ENCODE measurements around the gene PPCDC. TPM values are rescaled to one million over a fixed set of nuclear protein-coding genes. Genes with fewer than 3 reads are reported as not detected.

The PPCDC gene
- polyA plus RNA-seq, 1 experiment, result 5.5 TPM

- H3K9me3 ChIP-seq (ENCODE audit: control insufficient read depth, insufficient read depth, low read length), result no peaks in the 10 kb centered on the region
- no peak for TF ChIP-seq CTCF (IDR thresholded peaks at IDR 0.05; ENCODE audit: low read depth, low read length)
- peaks cover 10% of the 10 kb centered on the region for H3K27me3 ChIP-seq (ENCODE audit: control insufficient read depth, insufficient read depth, low read length)
- no peak overlapping the region for H3K27ac ChIP-seq (ENCODE audit: low read depth, low read length)
- no peak for DNase-seq (ENCODE audit: low read depth, low spot score)
- no peak overlapping the region for H3K4me3 ChIP-seq (ENCODE audit: low read depth, low read length)
- ChIA-PET CTCF (no interaction called here), POLR2A (no interaction called here)
These were observed 15.2 kb upstream of the PPCDC start for GRCh38 chr15:75008221-75008625.

DNA sequence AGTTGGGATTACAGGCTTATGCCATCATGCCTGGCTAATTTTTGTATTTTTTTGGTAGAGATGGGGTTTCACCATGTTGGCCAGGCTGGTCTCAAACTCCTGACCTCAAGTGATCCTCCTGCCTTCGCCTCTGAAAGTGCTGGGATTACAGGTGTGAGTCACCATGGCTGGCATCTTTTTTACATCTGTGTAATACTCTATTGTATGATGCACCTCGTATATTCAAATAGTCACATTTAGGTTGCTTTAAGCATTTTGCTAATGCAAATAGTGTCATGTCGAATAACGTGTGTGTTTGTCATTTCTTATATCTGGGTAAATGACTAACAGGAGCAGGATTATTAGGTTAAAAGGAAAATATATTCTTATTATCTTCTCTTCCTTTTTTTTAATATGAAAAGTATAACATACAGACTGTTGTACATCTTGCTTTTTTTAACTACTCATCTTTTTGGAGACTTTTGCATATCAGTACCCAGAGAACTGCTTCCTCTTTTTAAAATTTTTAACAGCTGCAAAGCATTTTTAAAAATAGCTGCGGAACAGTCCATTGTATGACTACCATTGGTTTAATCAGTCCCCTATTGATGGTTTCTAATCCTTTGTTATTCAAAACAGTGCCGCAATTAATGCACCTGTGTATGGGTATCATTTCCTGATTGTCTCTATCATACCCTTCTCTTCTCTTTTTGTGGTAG is 14.6 kb upstream of the PPCDC start:
- ChIA-PET CTCF (no interaction called here), POLR2A (no interaction called here)
- no peak for DNase-seq (ENCODE audit: low read depth, low spot score)

DNA sequence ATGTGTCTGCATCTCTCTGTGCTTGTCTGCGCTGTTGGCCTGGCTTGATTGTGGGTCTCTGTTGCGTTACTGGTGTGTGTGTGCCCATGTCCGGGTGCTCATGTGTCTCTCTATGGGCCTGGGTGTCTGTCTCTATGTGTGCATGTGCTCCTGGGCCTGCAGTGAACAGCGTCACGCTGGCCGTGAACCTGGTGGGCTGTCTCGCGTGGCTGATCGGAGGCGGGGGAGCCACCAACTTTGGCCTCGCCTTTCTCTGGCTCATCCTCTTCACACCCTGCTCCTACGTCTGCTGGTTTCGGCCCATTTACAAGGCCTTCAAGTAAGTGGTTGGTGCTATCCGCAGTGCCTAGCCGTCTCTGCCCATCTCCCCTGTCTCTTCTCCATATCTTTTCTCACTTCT is 7.0 kb upstream of the PPCDC start:
- POLR2A ChIA-PET, result no interaction called here
- Histone ChIP-seq H3K4me3 (ENCODE audit: low read depth, low read length) (no peak overlapping the region), H3K9me3 (ENCODE audit: control insufficient read depth, insufficient read depth, low read length) (no peaks in the 10 kb centered on the region), H3K27me3 (ENCODE audit: control insufficient read depth, insufficient read depth, low read length) (peaks cover 20% of the 10 kb centered on the region), H3K27ac (ENCODE audit: low read depth, low read length) (no peak overlapping the region)
- DNase-seq (ENCODE audit: low read depth, low spot score), result no peak
- CTCF ChIA-PET, result no interaction called here
- no peak for TF ChIP-seq CTCF (IDR thresholded peaks at IDR 0.05; ENCODE audit: low read depth, low read length)

More for the DNA sequence above, 14.6 kb upstream of the PPCDC start:
- peaks cover 10% of the 10 kb centered on the region for H3K27me3 ChIP-seq (ENCODE audit: control insufficient read depth, insufficient read depth, low read length)
- H3K4me3 ChIP-seq (ENCODE audit: low read depth, low read length), result no peak overlapping the region
- H3K9me3 ChIP-seq (ENCODE audit: control insufficient read depth, insufficient read depth, low read length), result no peaks in the 10 kb centered on the region
- no peak for TF ChIP-seq CTCF (IDR thresholded peaks at IDR 0.05; ENCODE audit: low read depth, low read length)
- no peak overlapping the region for H3K27ac ChIP-seq (ENCODE audit: low read depth, low read length)

- Histone ChIP-seq H3K27ac (ENCODE audit: low read depth, low read length) (no peak overlapping the region), H3K9me3 (ENCODE audit: control insufficient read depth, insufficient read depth, low read length) (no peaks in the 10 kb centered on the region), H3K4me3 (ENCODE audit: low read depth, low read length) (no peak overlapping the region), H3K27me3 (ENCODE audit: control insufficient read depth, insufficient read depth, low read length) (peaks cover 11% of the 10 kb centered on the region)
- DNase-seq (ENCODE audit: low read depth, low spot score), result no peak
- no peak for TF ChIP-seq CTCF (IDR thresholded peaks at IDR 0.05; ENCODE audit: low read depth, low read length)
- ChIA-PET CTCF (no interaction called here), POLR2A (no interaction called here)
These were observed 3.5 kb upstream of the PPCDC start for GRCh38 chr15:75019916-75020315.

DNA sequence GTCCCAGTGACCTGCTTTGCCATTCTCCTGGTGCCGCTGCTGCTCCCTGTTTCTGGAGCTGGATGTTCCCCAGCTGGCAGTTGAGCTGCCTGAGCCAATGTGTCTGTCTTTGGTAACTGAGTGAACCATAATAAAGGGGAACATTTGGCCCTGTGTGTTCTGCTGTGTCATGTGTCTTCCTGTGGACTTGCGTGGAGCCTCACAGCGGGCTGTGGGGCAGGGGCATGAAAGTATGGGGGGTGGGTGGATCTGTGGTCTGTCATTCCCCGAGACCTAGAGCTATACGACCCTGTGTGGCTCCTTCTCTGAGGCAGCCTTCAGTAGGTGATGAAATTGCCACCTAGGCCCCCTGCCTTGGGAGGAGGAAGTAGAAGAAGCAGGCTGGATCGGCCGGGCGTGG is 2.0 kb upstream of the PPCDC start:
- H3K27ac ChIP-seq (ENCODE audit: low read depth, low read length), result peak overlapping the region; percentile 2
- no peak for TF ChIP-seq CTCF (IDR thresholded peaks at IDR 0.05; ENCODE audit: low read depth, low read length)
- no peaks in the 10 kb centered on the region for H3K9me3 ChIP-seq (ENCODE audit: control insufficient read depth, insufficient read depth, low read length)
- H3K4me3 ChIP-seq (ENCODE audit: low read depth, low read length), result no peak overlapping the region
- POLR2A ChIA-PET, result no interaction called here
- no peak for DNase-seq (ENCODE audit: low read depth, low spot score)
- peaks cover 8% of the 10 kb centered on the region for H3K27me3 ChIP-seq (ENCODE audit: control insufficient read depth, insufficient read depth, low read length)
- CTCF ChIA-PET, result interaction anchor here (0.6 to 0.9 kb wide), 2 partner anchors 21 to 180 kb away, joined by 3 to 4 read pairs; partner anchors contain the start of gene C15orf39

Data from AG04450 (cell line).